Kidney (tissue), 14 donors: Measurements from ENCODE around the gene RPA1. TPM values are rescaled to one million over a fixed set of nuclear protein-coding genes. Genes with fewer than 3 reads are reported as not detected.

ENCODE experiments used
- DNase-seq, 5 donors: peaks; one replicate each; pipeline ENCODE4 v3.0.0-alpha.2; 2013 to 2020
- FAIRE-seq: peaks from 2 replicates; lab custom pipeline; 2012; peaks lifted over from hg19 to GRCh38; lab: Jason Lieb, UNC
- H3K27ac ChIP-seq, 2 donors: one replicate each; pipeline ENCODE4 v1.7.0; 2013; ENCODE audit warnings: low read depth in 2 of 2, low read length in 2 of 2, inconsistent platforms in 1 of 2
- H3K27me3 ChIP-seq: one replicate; pipeline ENCODE4 v1.7.1; 2013; ENCODE audit warnings: low read length, inconsistent platforms; ENCODE audit not compliant: control insufficient read depth, insufficient read depth
- H3K36me3 ChIP-seq, 3 donors: one replicate each; pipeline versions ENCODE4 v1.7.0 to v1.7.1; 2013; ENCODE audit warnings: low read length in 3 of 3, control low read depth in 1 of 3, inconsistent platforms in 1 of 3; ENCODE audit not compliant: insufficient read depth in 3 of 3, control insufficient read depth in 2 of 3
- H3K4me1 ChIP-seq, 3 donors: one replicate each; pipeline versions ENCODE4 v1.7.0 to v1.7.1; 2013; ENCODE audit warnings: low read length in 3 of 3, inconsistent platforms in 1 of 3, low read depth in 1 of 3; ENCODE audit not compliant: control insufficient read depth in 2 of 3, insufficient read depth in 2 of 3
- H3K4me3 ChIP-seq, 3 donors: one replicate each; pipeline versions ENCODE4 v1.7.0 to v1.8.1; 2013; ENCODE audit warnings: low read length in 3 of 3, control low read depth in 1 of 3, inconsistent platforms in 1 of 3
- H3K9ac ChIP-seq, 3 donors: one replicate each; pipeline versions ENCODE4 v1.7.0 to v1.7.1; 2013; ENCODE audit warnings: low read length in 3 of 3, control low read depth in 1 of 3, inconsistent platforms in 1 of 3
- H3K9me3 ChIP-seq, 3 donors: one replicate each; pipeline versions ENCODE4 v1.7.0 to v1.7.1; 2013; ENCODE audit warnings: low read length in 3 of 3, control low read depth in 1 of 3, inconsistent platforms in 1 of 3; ENCODE audit not compliant: control insufficient read depth in 2 of 3, insufficient read depth in 1 of 3
- intact Hi-C: fragments of 100-400 bp; cut with DNase I; formaldehyde crosslinking; loops from one replicate; pipeline ENCODE4 v1.11.1; 2022
- polyA plus RNA-seq: library from polyadenylated mRNA; stranded (reverse); fragments of 350-450 nt; fragmentation: Illumina TruSeq; extraction: RNeasy Lipid Tissue Mini Kit (QIAGEN cat#74804); gene quantifications from one replicate; pipeline ENCODE4 v1.2.3, GENCODE V29; 2014; ENCODE audit warnings: low read depth, low replicate concordance; ENCODE audit not compliant: insufficient read depth
- total RNA-seq: library from RNA; stranded (reverse); fragmentation: NEBNext Ultra II Directional; extraction: Animal tissue kit (Norgen Biotek cat#: 25700); gene quantifications from one replicate; pipeline ENCODE4 v1.2.1, GENCODE V29; 2021
- TF ChIP-seq, protein P1 (sequence below): IDR thresholded peaks from 3 replicates; pipeline ENCODE4 v1.5.1; 2012; ENCODE audit warnings: mild to moderate bottlenecking, moderate library complexity, borderline replicate concordance; ENCODE audit not compliant: insufficient read depth; ENCODE audit errors: extremely low read depth
- donor health status: control.
- donor health status: control.
- donor health status: control.
- donor health status: control.
- donor health status: control.
- donor health status: DM: yes; HTN: yes; CAD: no.
- donor health status: Normal renal cell carcinoma (clear cell type).

Gene RPA1
- total and polyA plus RNA-seq, 2 donors from 2014 or later: 26.1 to 89.0 TPM

DNA sequence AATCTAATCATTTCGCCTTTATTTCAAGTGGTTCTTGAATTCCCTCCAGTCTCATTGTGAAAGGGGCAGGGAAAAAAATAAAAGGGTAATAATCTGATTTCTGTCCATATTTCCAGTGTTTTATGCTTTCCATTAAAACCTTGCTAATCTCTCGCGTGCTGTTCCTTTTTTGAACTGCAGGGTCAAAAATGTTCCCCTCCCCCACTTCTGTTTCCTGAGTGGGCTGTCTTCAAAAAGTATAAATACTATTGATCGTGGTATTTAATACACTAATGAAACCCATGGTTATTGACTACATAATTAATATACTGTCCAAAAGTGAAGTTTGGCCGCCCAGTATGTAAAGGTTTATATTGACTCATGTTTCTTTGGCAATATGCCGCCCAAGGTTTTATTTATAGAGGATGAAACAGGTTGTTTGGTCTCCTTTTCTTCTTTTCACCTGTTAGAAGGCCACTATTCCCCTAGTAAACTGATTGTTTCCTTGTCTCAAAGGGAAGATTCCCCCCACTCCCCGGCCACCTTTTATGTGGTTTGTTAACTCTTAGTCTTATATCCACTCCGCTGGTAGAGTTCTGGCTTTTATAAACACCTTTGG, 69.7 kb downstream of the RPA1 start:
- Histone ChIP-seq H3K9me3 (no peaks in the 10 kb centered on the region), H3K4me1 (no peaks in the 10 kb centered on the region), H3K27me3 (peaks cover 2% of the 10 kb centered on the region), H3K36me3 (peaks cover 5 to 24% (median 22%) of the 10 kb centered on the region in 3 donors), H3K9ac (no peak overlapping the region), H3K27ac (no peak overlapping the region), H3K4me3 (no peak overlapping the region)
- intact Hi-C loops: no loop called here
- TF ChIP-seq, protein P1, sequence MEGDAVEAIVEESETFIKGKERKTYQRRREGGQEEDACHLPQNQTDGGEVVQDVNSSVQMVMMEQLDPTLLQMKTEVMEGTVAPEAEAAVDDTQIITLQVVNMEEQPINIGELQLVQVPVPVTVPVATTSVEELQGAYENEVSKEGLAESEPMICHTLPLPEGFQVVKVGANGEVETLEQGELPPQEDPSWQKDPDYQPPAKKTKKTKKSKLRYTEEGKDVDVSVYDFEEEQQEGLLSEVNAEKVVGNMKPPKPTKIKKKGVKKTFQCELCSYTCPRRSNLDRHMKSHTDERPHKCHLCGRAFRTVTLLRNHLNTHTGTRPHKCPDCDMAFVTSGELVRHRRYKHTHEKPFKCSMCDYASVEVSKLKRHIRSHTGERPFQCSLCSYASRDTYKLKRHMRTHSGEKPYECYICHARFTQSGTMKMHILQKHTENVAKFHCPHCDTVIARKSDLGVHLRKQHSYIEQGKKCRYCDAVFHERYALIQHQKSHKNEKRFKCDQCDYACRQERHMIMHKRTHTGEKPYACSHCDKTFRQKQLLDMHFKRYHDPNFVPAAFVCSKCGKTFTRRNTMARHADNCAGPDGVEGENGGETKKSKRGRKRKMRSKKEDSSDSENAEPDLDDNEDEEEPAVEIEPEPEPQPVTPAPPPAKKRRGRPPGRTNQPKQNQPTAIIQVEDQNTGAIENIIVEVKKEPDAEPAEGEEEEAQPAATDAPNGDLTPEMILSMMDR: no peak
- DNase-seq (no peak), FAIRE-seq (no peak)

DNA sequence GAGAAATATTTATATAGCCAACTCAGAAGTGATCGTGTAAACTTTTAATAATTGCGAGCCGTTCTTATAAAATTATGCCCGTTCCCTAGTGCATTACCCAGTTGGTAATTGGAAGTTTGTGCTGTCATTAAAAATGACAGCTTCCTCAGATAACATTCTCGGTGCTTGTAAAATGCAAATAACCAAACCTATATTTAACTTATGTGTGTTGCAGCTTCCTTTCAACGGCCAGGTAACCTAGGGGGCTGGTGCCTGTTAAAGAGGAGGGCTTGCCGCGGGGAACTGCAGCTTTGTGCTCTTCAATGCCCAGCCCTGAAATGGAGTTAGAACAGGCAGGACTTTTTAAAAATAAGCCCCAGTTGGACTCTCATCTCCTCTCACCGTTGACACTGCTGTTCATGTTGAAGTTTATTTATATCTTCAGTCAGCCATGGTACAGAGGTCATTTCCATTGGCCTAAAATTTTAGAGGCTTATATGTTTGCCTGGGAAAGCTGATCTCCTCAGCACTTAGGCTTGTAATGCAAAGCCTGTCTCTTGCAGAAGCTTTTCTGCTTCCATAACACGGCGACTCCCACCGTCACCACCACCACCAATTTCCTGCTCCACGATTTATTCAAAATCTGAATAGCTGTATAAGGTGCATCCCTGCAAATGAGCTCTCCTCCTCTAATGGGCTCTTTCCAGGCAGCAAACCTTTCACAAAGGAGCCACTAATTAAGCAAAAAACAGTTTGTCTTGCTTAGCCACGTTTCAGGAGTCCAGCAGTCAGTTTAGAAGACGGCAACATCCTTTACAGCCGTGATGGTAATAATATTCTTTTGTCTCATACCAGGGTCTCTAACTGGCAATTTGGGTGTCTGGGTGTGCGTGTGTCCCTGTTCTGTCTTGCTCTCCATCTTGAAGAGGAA, 74.7 kb downstream of the RPA1 start:
- Histone ChIP-seq H3K27me3 (peaks cover 17% of the 10 kb centered on the region), H3K36me3 (no peaks in the 10 kb centered on the region), H3K9me3 (no peaks in the 10 kb centered on the region), H3K4me3 (no peak overlapping the region), H3K9ac (no peak overlapping the region), H3K27ac (no peak overlapping the region), H3K4me1 (peaks cover 0 to 9% (median 8%) of the 10 kb centered on the region in 3 donors)
- TF ChIP-seq, protein P1: no peak
- intact Hi-C loops: loop anchor here (5.0 kb wide), 1 partner anchor 138 kb away; the partner anchor contains the start of gene OVCA2
- FAIRE-seq (no peak), DNase-seq (peak in 1 of 5 donors; percentile 19)

DNA sequence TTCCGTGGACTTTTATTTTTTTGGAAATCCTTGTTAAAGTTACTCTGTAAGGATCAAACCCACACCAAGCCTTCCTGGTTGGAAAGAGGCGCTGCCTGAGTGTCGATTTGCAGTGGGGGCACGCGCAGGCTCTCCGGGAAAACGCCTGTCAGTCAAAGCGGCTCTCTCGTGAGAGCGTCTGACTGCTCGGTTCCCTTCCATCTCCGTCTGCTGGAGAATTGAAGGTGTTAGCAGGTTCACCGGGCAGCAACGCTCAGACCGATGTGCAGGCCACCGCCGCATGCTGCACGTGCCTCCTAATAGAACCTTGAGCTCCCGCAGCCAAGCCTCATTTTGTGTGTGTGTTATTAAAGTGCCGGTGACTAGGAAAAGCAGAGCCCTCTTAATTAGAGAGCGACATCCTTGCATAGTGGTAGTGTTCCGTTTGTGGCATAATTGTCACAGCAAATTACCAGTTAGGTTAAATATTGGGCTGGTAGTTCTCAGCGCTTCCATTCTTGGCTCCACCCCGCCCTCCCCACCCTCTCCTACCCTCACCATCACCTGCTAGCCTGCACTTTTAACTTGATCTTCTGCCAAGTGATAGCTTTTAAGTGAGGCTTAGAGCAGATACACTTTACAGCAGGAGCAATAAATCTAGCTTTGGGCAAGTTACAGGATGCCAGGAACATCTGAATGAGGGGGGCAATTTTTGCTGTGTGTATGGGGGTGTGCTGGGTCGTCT, 75.5 kb downstream of the RPA1 start:
- no peaks in the 10 kb centered on the region for H3K9me3 ChIP-seq
- no peaks in the 10 kb centered on the region for H3K36me3 ChIP-seq
- H3K27me3 ChIP-seq: peaks cover 17% of the 10 kb centered on the region
- H3K4me1 ChIP-seq: peaks cover 0 to 11% (median 9%) of the 10 kb centered on the region in 3 donors
- DNase-seq (peak in 2 of 5 donors; percentile 44 to 47), FAIRE-seq (no peak)
- H3K4me3 ChIP-seq: no peak overlapping the region
- H3K9ac ChIP-seq: no peak overlapping the region
- no peak overlapping the region for H3K27ac ChIP-seq
- intact Hi-C loops: loop anchor here (5.0 kb wide), 1 partner anchor 137 kb away; the partner anchor contains the start of gene OVCA2
- TF ChIP-seq, protein P1: no peak
